ENCODE measurements around the gene UBE2E2. TPM values are rescaled to one million over a fixed set of nuclear protein-coding genes. Genes with fewer than 3 reads are reported as not detected.

The UBE2E2 gene
- total RNA-seq, 1 donor from 2014 or later, result 32.5 TPM

- peaks cover 11% of the 10 kb centered on the region for H3K4me1 Mint-ChIP-seq (ENCODE audit: low read depth)
- H3K27me3 Mint-ChIP-seq, result no peaks in the 10 kb centered on the region
- H3K36me3 Mint-ChIP-seq (ENCODE audit: insufficient read depth), result no peaks in the 10 kb centered on the region
- H3K9me3 Mint-ChIP-seq (ENCODE audit: low read depth), result no peaks in the 10 kb centered on the region
- no peak for TF ChIP-seq CTCF (IDR thresholded peaks at IDR 0.05; ENCODE audit: unreplicated experiment)
- no peak for DNase-seq (ENCODE audit: low spot score, unreplicated experiment)
- no peak overlapping the region for H3K27ac Mint-ChIP-seq
- no peak overlapping the region for H3K4me3 Mint-ChIP-seq (ENCODE audit: low read depth)
Observed at GRCh38 chr3:23448998-23449537, 245.9 kb downstream of the UBE2E2 start.

GRCh38 chr3:23450051-23450450 lies 246.9 kb downstream of the UBE2E2 start:
- DNase-seq (ENCODE audit: low spot score, unreplicated experiment), result no peak
- TF ChIP-seq CTCF (IDR thresholded peaks at IDR 0.05; ENCODE audit: unreplicated experiment), result no peak
- Mint-ChIP-seq H3K27me3 (no peaks in the 10 kb centered on the region), H3K36me3 (ENCODE audit: insufficient read depth) (no peaks in the 10 kb centered on the region), H3K4me3 (ENCODE audit: low read depth) (no peak overlapping the region), H3K4me1 (ENCODE audit: low read depth) (peaks cover 11% of the 10 kb centered on the region), H3K9me3 (ENCODE audit: low read depth) (no peaks in the 10 kb centered on the region), H3K27ac (no peak overlapping the region)

- peaks cover 9% of the 10 kb centered on the region for H3K4me1 Mint-ChIP-seq (ENCODE audit: low read depth)
- no peak overlapping the region for H3K27ac Mint-ChIP-seq
- no peaks in the 10 kb centered on the region for H3K36me3 Mint-ChIP-seq (ENCODE audit: insufficient read depth)
- H3K4me3 Mint-ChIP-seq (ENCODE audit: low read depth), result no peak overlapping the region
- no peak for DNase-seq (ENCODE audit: low spot score, unreplicated experiment)
- TF ChIP-seq CTCF (IDR thresholded peaks at IDR 0.05; ENCODE audit: unreplicated experiment), result no peak
- H3K9me3 Mint-ChIP-seq (ENCODE audit: low read depth), result peaks cover under 1% of the 10 kb centered on the region
- no peaks in the 10 kb centered on the region for H3K27me3 Mint-ChIP-seq
Observed at GRCh38 chr3:23450806-23451205, 247.7 kb downstream of the UBE2E2 start.

GRCh38 chr3:23452408-23452807 lies 249.3 kb downstream of the UBE2E2 start:
- Mint-ChIP-seq H3K4me1 (ENCODE audit: low read depth) (peaks cover 2% of the 10 kb centered on the region), H3K36me3 (ENCODE audit: insufficient read depth) (peaks cover 2% of the 10 kb centered on the region), H3K9me3 (ENCODE audit: low read depth) (peaks cover 8% of the 10 kb centered on the region), H3K27me3 (no peaks in the 10 kb centered on the region), H3K4me3 (ENCODE audit: low read depth) (no peak overlapping the region), H3K27ac (no peak overlapping the region)
- DNase-seq (ENCODE audit: low spot score, unreplicated experiment), result no peak
- TF ChIP-seq CTCF (IDR thresholded peaks at IDR 0.05; ENCODE audit: unreplicated experiment), result no peak

- no peak overlapping the region for H3K27ac Mint-ChIP-seq
- no peaks in the 10 kb centered on the region for H3K27me3 Mint-ChIP-seq
- no peak for TF ChIP-seq CTCF (IDR thresholded peaks at IDR 0.05; ENCODE audit: unreplicated experiment)
- no peaks in the 10 kb centered on the region for H3K4me1 Mint-ChIP-seq (ENCODE audit: low read depth)
- H3K36me3 Mint-ChIP-seq (ENCODE audit: insufficient read depth), result peaks cover 2% of the 10 kb centered on the region
- peaks cover 12% of the 10 kb centered on the region for H3K9me3 Mint-ChIP-seq (ENCODE audit: low read depth)
- no peak overlapping the region for H3K4me3 Mint-ChIP-seq (ENCODE audit: low read depth)
- DNase-seq (ENCODE audit: low spot score, unreplicated experiment), result no peak
Observed at GRCh38 chr3:23455084-23455483, 252.0 kb downstream of the UBE2E2 start.
